ENCODE results near the gene PCBD1.
"Not testable (repeated sequence)": the region's sequence is repeated elsewhere in the genome, so short reads cannot be mapped to it uniquely, and the experiment has no call there.

Gene PCBD1

DNA sequence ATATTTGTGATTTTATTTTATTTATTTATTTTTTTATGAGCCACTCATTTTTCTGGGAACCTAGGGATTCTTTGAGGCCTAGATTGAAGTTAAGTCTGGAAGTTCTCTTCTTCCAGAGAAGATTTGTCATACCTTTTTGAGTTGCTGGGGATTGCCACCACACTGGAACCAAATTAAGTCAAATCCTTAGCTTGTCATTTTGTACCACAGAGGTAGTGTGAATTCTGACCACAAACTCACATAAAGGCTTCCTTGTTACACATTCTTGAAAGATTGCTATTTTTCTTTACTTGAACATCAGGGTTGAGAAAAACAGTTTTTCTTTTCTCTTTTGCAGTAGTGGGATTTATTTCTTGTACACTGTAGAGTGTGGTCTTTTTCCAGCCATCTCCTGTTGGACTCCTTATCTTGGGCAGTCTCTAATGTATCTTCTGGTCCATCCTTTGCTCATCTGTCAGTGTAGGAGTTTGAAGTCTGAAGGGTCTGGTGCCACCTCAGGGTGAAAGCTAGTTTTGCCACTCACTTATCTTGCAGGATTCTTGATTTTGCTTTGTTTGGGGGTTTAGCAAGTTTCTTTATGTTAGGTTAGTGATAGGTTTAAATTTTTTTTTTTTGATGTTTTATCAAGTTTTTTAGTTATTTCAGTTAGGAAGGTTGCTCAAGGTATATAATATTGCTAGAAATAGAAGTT is 24.8 kb downstream of the PCBD1 start:
- no peaks in the 10 kb centered on the region for H3K27me3 ChIP-seq (ENCODE audit: insufficient read depth, poor library complexity, severe bottlenecking)
- DNase-seq (ENCODE audit: low read depth in 1 of 2, low spot score in 1 of 2): no peak
- TF ChIP-seq POLR2AphosphoS5 (IDR thresholded peaks at IDR 0.05; ENCODE audit: low read depth) (no peak), GABPA (IDR thresholded peaks at IDR 0.05; ENCODE audit: low read depth) (no peak), SPI1 (IDR thresholded peaks at IDR 0.05; ENCODE audit: borderline replicate concordance, low read depth) (no peak)
- TF ChIP-seq, protein P1, sequence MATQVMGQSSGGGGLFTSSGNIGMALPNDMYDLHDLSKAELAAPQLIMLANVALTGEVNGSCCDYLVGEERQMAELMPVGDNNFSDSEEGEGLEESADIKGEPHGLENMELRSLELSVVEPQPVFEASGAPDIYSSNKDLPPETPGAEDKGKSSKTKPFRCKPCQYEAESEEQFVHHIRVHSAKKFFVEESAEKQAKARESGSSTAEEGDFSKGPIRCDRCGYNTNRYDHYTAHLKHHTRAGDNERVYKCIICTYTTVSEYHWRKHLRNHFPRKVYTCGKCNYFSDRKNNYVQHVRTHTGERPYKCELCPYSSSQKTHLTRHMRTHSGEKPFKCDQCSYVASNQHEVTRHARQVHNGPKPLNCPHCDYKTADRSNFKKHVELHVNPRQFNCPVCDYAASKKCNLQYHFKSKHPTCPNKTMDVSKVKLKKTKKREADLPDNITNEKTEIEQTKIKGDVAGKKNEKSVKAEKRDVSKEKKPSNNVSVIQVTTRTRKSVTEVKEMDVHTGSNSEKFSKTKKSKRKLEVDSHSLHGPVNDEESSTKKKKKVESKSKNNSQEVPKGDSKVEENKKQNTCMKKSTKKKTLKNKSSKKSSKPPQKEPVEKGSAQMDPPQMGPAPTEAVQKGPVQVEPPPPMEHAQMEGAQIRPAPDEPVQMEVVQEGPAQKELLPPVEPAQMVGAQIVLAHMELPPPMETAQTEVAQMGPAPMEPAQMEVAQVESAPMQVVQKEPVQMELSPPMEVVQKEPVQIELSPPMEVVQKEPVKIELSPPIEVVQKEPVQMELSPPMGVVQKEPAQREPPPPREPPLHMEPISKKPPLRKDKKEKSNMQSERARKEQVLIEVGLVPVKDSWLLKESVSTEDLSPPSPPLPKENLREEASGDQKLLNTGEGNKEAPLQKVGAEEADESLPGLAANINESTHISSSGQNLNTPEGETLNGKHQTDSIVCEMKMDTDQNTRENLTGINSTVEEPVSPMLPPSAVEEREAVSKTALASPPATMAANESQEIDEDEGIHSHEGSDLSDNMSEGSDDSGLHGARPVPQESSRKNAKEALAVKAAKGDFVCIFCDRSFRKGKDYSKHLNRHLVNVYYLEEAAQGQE (IDR thresholded peaks at IDR 0.05; ENCODE audit: insufficient replicate concordance, low read depth): no peak
- TF ChIP-seq, protein P2, sequence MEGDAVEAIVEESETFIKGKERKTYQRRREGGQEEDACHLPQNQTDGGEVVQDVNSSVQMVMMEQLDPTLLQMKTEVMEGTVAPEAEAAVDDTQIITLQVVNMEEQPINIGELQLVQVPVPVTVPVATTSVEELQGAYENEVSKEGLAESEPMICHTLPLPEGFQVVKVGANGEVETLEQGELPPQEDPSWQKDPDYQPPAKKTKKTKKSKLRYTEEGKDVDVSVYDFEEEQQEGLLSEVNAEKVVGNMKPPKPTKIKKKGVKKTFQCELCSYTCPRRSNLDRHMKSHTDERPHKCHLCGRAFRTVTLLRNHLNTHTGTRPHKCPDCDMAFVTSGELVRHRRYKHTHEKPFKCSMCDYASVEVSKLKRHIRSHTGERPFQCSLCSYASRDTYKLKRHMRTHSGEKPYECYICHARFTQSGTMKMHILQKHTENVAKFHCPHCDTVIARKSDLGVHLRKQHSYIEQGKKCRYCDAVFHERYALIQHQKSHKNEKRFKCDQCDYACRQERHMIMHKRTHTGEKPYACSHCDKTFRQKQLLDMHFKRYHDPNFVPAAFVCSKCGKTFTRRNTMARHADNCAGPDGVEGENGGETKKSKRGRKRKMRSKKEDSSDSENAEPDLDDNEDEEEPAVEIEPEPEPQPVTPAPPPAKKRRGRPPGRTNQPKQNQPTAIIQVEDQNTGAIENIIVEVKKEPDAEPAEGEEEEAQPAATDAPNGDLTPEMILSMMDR (IDR thresholded peaks at IDR 0.05; ENCODE audit: insufficient read depth, low read length): no peak
- no peak overlapping the region for H3K27ac ChIP-seq (replicated peaks)
- H3K4me3 ChIP-seq (replicated peaks; ENCODE audit: insufficient read depth, low read length): no peak overlapping the region

DNA sequence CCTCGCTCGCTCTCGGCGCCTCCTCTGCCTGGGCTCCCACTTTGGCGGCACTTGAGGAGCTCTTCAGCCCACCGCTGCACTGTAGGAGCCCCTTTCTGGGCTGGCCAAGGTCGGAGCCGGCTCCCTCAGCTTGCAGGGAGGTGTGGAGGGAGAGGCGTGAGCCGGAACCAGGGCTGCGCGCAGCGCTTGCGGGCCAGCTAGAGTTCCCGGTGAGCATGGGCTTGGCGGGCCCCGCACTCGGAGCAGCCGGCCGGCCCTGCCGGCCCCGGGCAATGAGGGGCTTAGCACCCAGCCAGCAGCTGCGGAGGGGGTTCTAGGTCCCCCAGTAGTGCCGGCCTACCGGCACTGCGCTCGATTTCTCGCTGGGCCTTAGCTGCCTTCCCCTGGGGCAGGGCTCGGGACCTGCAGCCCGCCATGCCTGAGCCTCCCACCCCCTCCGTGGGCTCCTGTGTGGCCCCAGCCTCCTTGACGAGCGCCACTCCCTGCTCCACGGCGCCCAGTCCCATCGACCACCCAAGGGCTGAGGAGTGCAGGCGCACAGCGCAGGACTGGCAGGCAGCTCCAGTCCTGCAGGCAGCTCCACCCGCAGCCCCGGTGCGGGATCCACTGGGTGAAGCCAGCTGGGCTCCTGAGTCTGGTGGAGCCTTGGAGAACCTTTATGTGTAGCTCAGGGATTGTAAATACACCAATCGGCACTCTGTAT is 26.7 kb downstream of the PCBD1 start:
- not testable (repeated sequence) for H3K4me3 ChIP-seq (replicated peaks; ENCODE audit: insufficient read depth, low read length); H3K27ac ChIP-seq (replicated peaks); DNase-seq (ENCODE audit: low read depth in 1 of 2, low spot score in 1 of 2); H3K27me3 ChIP-seq (ENCODE audit: insufficient read depth, poor library complexity, severe bottlenecking)

DNA sequence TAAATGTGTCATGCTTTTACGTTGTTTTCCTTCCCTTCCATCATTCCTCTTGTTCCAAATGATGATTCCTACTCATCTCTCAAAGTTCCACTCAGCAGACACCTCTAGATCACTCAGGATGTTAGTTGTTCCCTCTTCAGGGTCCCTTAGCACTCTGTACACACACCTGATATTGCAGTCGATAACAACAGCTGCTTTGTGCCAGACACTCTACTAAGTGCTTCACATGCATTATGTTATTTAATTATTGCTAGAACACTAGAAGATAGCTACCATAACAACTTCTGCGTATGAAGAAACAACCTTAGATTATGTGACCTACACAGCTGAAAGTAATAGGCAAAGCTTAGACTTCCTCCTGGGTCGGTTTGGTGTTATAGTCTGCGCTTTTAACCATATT is 29.6 kb downstream of the PCBD1 start:
- TF ChIP-seq SPI1 (IDR thresholded peaks at IDR 0.05; ENCODE audit: borderline replicate concordance, low read depth) (no peak), POLR2AphosphoS5 (IDR thresholded peaks at IDR 0.05; ENCODE audit: low read depth) (no peak), GABPA (IDR thresholded peaks at IDR 0.05; ENCODE audit: low read depth) (no peak)
- TF ChIP-seq, protein P1 (IDR thresholded peaks at IDR 0.05; ENCODE audit: insufficient replicate concordance, low read depth): no peak
- TF ChIP-seq, protein P2 (IDR thresholded peaks at IDR 0.05; ENCODE audit: insufficient read depth, low read length): no peak
- no peak for DNase-seq (ENCODE audit: low read depth in 1 of 2, low spot score in 1 of 2)
- no peak overlapping the region for H3K4me3 ChIP-seq (replicated peaks; ENCODE audit: insufficient read depth, low read length)
- no peaks in the 10 kb centered on the region for H3K27me3 ChIP-seq (ENCODE audit: insufficient read depth, poor library complexity, severe bottlenecking)
- no peak overlapping the region for H3K27ac ChIP-seq (replicated peaks)

DNA sequence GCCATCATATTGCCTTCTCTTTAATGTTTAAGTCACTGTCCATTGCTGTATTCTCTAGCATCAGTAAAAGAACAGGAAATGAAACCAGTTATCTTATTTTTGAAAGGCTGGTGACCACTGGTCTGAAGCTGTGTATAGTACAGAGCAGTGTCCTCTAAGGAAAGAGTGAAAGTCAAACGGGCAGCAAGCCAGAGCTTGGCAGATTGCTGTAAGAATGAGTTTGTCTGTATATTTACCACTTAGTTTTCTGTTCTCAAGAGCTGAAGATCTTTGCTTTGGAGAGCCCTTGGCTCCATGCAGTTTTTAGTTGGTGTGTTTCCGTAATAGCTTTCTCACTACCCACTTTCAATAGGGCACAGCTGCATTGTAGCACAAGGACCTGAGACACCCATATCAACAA is 31.9 kb downstream of the PCBD1 start:
- Histone ChIP-seq H3K27me3 (ENCODE audit: insufficient read depth, poor library complexity, severe bottlenecking) (no peaks in the 10 kb centered on the region), H3K27ac (replicated peaks) (no peak overlapping the region), H3K4me3 (replicated peaks; ENCODE audit: insufficient read depth, low read length) (no peak overlapping the region)
- DNase-seq (ENCODE audit: low read depth in 1 of 2, low spot score in 1 of 2): no peak
- no peak for TF ChIP-seq SPI1 (IDR thresholded peaks at IDR 0.05; ENCODE audit: borderline replicate concordance, low read depth)
- TF ChIP-seq, protein P2 (IDR thresholded peaks at IDR 0.05; ENCODE audit: insufficient read depth, low read length): no peak
- TF ChIP-seq POLR2AphosphoS5 (IDR thresholded peaks at IDR 0.05; ENCODE audit: low read depth): no peak
- TF ChIP-seq GABPA (IDR thresholded peaks at IDR 0.05; ENCODE audit: low read depth): no peak
- TF ChIP-seq, protein P1 (IDR thresholded peaks at IDR 0.05; ENCODE audit: insufficient replicate concordance, low read depth): no peak
